ENCODE results near the gene RPS6KC1. TPM values are rescaled to one million over a fixed set of nuclear protein-coding genes. Genes with fewer than 3 reads are reported as not detected.

RPS6KC1 gene
- total RNA-seq, 2 experiments from 2014 or later: 9.4 to 10.7 TPM

GRCh38 chr1:213250446-213250845, 199.4 kb downstream of the RPS6KC1 start:
- ChIA-PET POLR2A (interaction anchor here (0.7 to 1.3 kb wide), 2 partner anchors 48 to 127 kb away, joined by 3 to 4 read pairs; no protein-coding TSS in a partner anchor), CTCF (ENCODE audit: unreplicated experiment) (no interaction called here)
- Histone ChIP-seq H3K27ac (ENCODE audit: low read depth, low read length, poor library complexity, severe bottlenecking) (no peak overlapping the region), H3K36me3 (ENCODE audit: insufficient read depth, low read length) (no peaks in the 10 kb centered on the region), H3K4me1 (ENCODE audit: insufficient read depth, low read length, poor library complexity, severe bottlenecking) (no peaks in the 10 kb centered on the region), H4K20me1 (ENCODE audit: insufficient read depth, low read length) (no peaks in the 10 kb centered on the region), H2AFZ (ENCODE audit: low read length) (no peak overlapping the region), H3K4me2 (ENCODE audit: low read length) (no peak overlapping the region), H3K4me3 (ENCODE audit: low read depth, low read length, poor library complexity, severe bottlenecking) (no peak overlapping the region), H3K9me2 (ENCODE audit: insufficient read depth, low read length) (no peaks in the 10 kb centered on the region), H3K9me3 (ENCODE audit: low read length) (no peaks in the 10 kb centered on the region), H3K79me2 (ENCODE audit: insufficient read depth, low read depth, low read length) (no peaks in the 10 kb centered on the region)
- BruUV-seq (replicated peaks): no TSS peak
- intact Hi-C loops (cut with micrococcal nuclease; ENCODE audit: unreplicated experiment): no loop called here
- no peak for DNase-seq (ENCODE audit: low spot score)
- no peak for TF ChIP-seq EZH2phosphoT487 (IDR thresholded peaks at IDR 0.05; ENCODE audit: borderline replicate concordance, low read depth, low read length)

GRCh38 chr1:213251972-213252371, 200.9 kb downstream of the RPS6KC1 start:
- TF ChIP-seq, protein P1, sequence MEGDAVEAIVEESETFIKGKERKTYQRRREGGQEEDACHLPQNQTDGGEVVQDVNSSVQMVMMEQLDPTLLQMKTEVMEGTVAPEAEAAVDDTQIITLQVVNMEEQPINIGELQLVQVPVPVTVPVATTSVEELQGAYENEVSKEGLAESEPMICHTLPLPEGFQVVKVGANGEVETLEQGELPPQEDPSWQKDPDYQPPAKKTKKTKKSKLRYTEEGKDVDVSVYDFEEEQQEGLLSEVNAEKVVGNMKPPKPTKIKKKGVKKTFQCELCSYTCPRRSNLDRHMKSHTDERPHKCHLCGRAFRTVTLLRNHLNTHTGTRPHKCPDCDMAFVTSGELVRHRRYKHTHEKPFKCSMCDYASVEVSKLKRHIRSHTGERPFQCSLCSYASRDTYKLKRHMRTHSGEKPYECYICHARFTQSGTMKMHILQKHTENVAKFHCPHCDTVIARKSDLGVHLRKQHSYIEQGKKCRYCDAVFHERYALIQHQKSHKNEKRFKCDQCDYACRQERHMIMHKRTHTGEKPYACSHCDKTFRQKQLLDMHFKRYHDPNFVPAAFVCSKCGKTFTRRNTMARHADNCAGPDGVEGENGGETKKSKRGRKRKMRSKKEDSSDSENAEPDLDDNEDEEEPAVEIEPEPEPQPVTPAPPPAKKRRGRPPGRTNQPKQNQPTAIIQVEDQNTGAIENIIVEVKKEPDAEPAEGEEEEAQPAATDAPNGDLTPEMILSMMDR (conservative IDR thresholded peaks at IDR 0.05; ENCODE audit: low read length): no peak
- TF ChIP-seq EZH2phosphoT487 (IDR thresholded peaks at IDR 0.05; ENCODE audit: borderline replicate concordance, low read depth, low read length): no peak
- intact Hi-C loops (cut with micrococcal nuclease; ENCODE audit: unreplicated experiment): no loop called here
- BruUV-seq (replicated peaks): no TSS peak

DNA sequence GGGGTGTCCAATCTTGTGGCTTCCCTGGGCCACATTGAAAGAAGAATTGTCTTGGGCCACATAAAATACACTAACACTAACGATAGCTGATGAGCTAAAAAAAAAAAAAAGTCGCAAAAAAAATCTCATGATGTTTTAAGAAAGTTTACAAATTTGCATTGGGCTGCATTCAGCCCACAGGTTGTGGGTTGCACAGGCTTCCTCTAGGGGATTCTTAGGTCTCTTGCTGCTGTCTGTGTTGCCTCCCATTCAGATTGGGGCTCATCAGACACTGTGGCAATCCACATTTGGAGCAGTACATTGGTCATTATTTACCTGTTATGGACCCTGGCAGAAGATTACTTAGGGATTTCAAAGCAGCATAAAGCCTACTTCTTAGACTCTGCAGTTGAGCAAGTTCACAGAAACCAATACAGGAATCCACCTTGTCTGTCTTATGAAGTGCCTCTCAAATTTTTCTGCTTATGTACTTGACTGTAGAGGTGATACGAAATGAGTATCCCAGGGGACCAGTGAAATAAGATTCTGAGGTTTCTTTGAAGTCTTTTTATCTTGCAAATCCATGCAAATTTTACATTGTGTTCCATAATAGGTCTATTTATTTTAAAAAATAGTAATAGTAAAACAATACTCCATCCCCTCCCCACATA, 205.5 kb downstream of the RPS6KC1 start:
- H3K4me3 ChIP-seq (ENCODE audit: low read depth, low read length, poor library complexity, severe bottlenecking): no peak overlapping the region
- no peak overlapping the region for H3K27ac ChIP-seq (ENCODE audit: low read depth, low read length, poor library complexity, severe bottlenecking)
- TF ChIP-seq EZH2phosphoT487 (IDR thresholded peaks at IDR 0.05; ENCODE audit: borderline replicate concordance, low read depth, low read length): no peak
- CTCF ChIA-PET (ENCODE audit: unreplicated experiment): no interaction called here
- no peak for DNase-seq (ENCODE audit: low spot score)
- POLR2A ChIA-PET: no interaction called here
- no peak overlapping the region for H3K4me2 ChIP-seq (ENCODE audit: low read length)
- BruUV-seq (replicated peaks): no TSS peak
- no peaks in the 10 kb centered on the region for H3K9me3 ChIP-seq (ENCODE audit: low read length)
- no peaks in the 10 kb centered on the region for H3K79me2 ChIP-seq (ENCODE audit: insufficient read depth, low read depth, low read length)
- intact Hi-C loops (cut with micrococcal nuclease; ENCODE audit: unreplicated experiment): no loop called here
- H2AFZ ChIP-seq (ENCODE audit: low read length): no peak overlapping the region
- no peaks in the 10 kb centered on the region for H3K9me2 ChIP-seq (ENCODE audit: insufficient read depth, low read length)
- H4K20me1 ChIP-seq (ENCODE audit: insufficient read depth, low read length): no peaks in the 10 kb centered on the region
- no peaks in the 10 kb centered on the region for H3K36me3 ChIP-seq (ENCODE audit: insufficient read depth, low read length)
- no peaks in the 10 kb centered on the region for H3K4me1 ChIP-seq (ENCODE audit: insufficient read depth, low read length, poor library complexity, severe bottlenecking)

More at GRCh38 chr1:213251972-213252371, 200.9 kb downstream of the RPS6KC1 start:
- Histone ChIP-seq H4K20me1 (ENCODE audit: insufficient read depth, low read length) (no peaks in the 10 kb centered on the region), H3K4me2 (ENCODE audit: low read length) (no peak overlapping the region), H3K4me3 (ENCODE audit: low read depth, low read length, poor library complexity, severe bottlenecking) (no peak overlapping the region), H3K36me3 (ENCODE audit: insufficient read depth, low read length) (no peaks in the 10 kb centered on the region), H3K79me2 (ENCODE audit: insufficient read depth, low read depth, low read length) (no peaks in the 10 kb centered on the region), H3K9me3 (ENCODE audit: low read length) (no peaks in the 10 kb centered on the region), H3K9me2 (ENCODE audit: insufficient read depth, low read length) (no peaks in the 10 kb centered on the region), H3K27ac (ENCODE audit: low read depth, low read length, poor library complexity, severe bottlenecking) (no peak overlapping the region), H3K4me1 (ENCODE audit: insufficient read depth, low read length, poor library complexity, severe bottlenecking) (no peaks in the 10 kb centered on the region), H2AFZ (ENCODE audit: low read length) (no peak overlapping the region)
- DNase-seq (ENCODE audit: low spot score): no peak
- POLR2A ChIA-PET: no interaction called here
- CTCF ChIA-PET (ENCODE audit: unreplicated experiment): no interaction called here
